COLO668 (cell line): Measurements from ENCODE around the gene RPL19.
"Not testable (repeated sequence)": the region's sequence is repeated elsewhere in the genome, so short reads cannot be mapped to it uniquely, and the experiment has no call there.

Source experiments
- DNase-seq: peaks from one replicate; lab custom pipeline; 2025; ENCODE audit not compliant: unreplicated experiment; lab: John Stamatoyannopoulos, UW

RPL19 gene

DNA sequence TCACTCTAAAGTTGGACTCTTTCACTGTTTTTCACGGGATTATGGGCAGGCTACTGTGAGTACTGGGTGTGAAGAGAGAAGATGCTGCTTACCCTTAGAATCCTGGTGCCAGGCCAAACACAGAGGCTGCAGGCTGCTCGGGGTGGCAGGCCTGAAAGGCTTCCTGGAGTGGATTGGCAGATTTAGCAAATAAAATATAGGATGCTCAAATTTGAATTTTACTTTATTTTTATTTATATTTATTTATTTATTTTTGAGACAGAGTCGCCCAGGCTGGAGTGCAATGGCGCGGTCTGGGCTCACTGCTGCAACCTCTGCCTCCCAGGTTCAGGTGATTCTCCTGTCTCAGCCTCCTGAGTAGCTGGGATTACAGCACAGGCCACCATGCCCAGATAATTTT lies 40.5 kb downstream of the RPL19 start:
- no peak for DNase-seq

DNA sequence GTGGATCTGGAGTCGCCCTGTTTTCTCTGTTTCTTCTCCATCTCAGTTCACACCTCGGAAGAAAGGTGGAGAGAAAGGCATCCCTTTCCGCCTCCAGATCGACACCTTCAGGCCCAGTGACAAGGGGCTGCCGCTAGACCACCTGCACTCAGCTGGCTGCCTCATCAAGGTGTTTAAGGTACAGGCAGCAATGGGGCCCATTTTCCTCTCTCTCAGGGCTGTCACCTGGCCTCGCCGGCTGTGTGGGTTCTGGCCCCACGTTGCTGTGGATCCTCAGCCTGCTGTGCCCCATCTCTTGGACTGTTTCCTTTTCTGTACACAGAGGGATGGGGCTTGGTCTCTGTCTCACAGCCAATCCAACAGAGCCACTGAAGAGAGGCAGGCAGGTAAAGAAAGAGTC lies 43.1 kb downstream of the RPL19 start:
- DNase-seq: no peak

DNA sequence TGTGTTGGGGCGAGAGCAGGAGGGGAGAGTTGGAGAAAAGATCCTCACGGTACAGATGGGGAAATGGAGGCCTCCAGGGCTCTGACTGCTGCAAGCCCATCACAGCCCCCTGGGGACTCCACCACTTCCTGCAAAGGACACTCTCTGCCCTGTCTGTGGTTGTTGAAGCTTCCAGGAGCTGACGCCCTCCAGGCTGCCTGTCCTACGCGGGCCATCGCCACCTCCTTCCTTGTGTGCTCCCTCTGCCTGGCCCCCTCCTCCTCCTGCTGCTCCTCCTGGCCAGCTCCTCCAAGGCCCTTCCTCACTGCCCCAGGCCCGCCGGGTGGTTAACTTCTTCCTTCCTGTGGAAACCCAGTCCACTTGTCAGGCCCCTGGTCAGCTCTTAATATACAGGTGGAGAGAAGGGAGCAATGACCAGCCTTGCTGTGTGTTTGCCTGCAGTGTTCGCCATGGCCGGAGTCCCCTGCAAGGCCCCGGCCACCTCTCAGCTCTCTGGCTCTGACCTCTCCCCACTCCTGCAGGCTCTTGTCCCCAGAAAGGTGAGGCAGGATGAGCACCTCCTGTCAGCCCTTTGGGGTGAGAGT lies 44.0 kb downstream of the RPL19 start:
- no peak for DNase-seq

DNA sequence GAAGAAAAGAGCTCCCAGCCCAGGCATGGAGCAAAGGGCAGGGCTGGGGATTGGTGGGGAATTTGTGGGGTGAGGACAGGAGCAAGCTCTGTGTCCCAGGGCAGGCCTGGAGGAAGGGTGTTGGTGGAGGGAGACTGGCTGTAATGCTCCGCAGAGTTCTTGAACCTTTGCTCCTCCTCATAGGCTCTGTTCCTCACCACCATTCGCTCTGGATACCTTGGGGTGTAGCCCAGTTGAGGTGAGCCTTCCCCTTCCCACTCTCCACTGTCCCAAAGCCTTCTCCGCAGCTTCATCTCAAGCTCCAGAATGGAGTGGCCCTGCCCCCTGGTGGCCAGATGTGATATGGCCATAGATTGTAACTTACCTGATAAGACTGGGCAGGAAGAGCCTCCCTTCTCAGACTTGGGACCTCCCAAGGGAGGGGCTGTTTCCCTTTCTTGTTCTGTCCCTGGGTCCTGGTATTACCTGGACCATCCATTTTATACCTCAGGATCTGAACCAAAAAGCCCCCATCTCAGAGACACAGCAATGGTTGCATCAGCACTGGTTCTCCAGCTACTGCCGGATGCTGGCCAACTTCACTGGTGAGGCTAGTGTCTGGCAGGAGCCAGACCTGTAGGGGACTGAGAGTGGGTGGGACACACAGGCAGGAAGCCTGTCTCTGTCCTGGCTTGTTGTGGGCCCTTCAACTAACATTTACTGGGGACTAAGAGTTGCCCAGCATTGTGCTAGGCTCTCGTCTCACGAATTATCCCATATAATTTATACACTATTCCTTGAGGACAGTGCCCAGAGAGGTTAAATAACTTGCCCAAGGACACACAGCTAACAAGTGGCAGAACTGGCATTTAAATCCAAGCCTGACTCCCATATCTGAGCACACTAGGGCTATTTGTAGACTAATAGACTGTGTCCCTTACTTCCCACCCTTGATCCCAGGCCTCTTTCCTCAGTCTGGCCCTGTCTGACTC lies 44.8 kb downstream of the RPL19 start:
- DNase-seq: peak; percentile 71

DNA sequence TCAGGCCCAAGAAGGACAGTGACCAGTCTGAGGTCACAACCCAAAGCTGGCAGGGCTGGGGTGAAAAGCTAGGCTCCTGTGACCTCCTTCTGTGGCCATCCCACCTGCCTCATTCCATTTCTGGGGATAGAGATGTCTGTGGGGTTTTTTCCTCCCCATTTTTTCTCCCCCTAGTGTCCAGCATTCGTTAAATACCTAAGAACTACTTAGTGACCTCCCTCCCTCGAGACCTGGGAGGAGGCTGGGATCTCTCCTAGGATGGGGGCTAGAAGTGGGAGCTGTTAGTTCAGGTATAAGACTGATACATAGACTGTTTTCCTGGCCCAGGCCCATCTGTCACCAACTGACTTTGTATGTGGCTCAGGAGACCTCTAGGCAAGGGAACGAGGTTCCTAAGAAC lies 46.2 kb downstream of the RPL19 start:
- no peak for DNase-seq

DNA sequence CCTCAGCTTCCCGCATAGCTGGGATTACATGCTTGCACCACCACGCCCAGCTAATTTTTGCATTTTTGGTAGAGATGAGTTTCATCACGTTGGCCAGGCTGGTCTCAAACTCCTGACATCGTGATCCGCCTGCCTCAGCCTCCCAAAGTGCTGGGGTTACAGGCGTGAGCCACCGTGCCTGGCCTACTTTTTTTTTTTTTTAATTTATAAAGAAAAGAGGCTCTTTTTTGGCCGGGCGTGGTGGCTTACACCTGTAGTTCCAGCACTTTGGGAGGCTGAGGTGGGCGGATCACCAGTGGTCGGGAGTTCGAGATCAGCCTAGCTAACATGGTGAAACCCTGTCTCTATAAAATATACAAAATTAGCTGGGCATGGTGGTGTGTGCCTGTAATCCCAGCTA lies 50.0 kb downstream of the RPL19 start:
- not testable (repeated sequence) for DNase-seq

DNA sequence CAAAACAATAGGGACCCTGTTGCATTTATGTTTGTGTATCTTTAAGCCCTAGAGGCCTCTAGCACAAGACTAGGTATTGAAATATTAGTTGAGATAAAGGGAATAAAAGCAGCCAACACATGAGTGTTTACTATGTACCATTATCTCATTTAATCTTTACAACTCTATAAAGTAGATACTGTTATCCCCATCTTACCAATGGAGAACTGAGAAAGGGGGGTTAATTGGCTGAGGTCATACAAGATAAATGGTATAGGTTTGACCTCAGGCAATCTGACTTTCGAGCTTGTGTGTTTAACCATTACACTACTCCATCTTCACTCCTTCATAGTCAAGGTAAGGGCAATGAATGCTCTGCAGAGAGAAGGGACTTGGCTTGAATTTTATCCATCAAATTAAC lies 51.9 kb downstream of the RPL19 start:
- no peak for DNase-seq

DNA sequence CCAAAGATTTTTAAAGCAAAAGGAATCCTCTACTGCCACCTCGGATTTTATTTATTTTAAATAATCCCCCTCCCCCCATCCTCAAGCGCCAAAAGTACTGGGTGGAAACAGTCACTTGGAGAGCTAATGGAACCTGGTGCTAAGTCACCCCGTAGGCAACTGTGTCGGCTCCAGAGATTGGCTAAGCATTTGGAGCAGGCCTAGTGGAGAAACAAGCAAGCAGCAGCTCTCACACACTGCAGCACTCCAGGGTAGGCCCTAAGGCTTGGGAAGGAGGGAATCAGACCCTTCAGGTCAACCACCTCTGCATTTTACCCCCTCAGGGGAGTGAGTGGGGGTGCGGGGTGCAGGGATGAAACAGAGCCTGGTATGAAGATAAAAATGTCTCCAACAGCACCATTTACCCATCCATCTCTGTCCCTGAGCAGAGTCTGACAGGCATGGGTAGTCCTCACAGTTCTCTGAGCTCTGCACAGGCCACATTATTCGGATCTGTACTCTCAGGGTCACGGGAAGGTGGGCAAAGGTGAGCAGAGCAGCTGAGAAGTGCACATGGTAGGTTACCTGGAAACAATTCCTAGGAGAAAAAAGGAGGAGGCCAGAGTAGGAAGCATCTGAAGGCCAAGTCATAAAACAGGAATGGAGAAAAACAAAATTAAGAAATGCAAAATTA lies 52.8 kb downstream of the RPL19 start:
- no peak for DNase-seq
